D341Med (cell line): ENCODE data around the gene ZXDA.
"Not testable (repeated sequence)": the region's sequence is repeated elsewhere in the genome, so short reads cannot be mapped to it uniquely, and the experiment has no call there.

ENCODE experiments used
- DNase-seq: peaks from one replicate; pipeline ENCODE4 v3.0.0; 2012; ENCODE audit warnings: low spot score

ZXDA gene

GRCh38 chrX:57910287-57910912 lies at the start of gene ZXDA:
Gene ZXDA (minus strand): TSS chrX:57910458. CDS start chrX:57910420, 38 bp downstream.
- not testable (repeated sequence) for DNase-seq

GRCh38 chrX:57952320-57952678 lies 42.0 kb upstream of the ZXDA start:
- DNase-seq: no peak

GRCh38 chrX:57951666-57952319 lies 41.5 kb upstream of the ZXDA start:
- DNase-seq: no peak

GRCh38 chrX:57933321-57933720 lies 23.1 kb upstream of the ZXDA start:
- no peak for DNase-seq

- no peak for DNase-seq
These were observed 22.0 kb upstream of the ZXDA start for GRCh38 chrX:57932266-57932665.

- DNase-seq: no peak
These were observed 19.8 kb upstream of the ZXDA start for GRCh38 chrX:57930051-57930450.

GRCh38 chrX:57929373-57929772 lies 19.1 kb upstream of the ZXDA start:
- DNase-seq: no peak

GRCh38 chrX:57925806-57926205 lies 15.5 kb upstream of the ZXDA start:
- DNase-seq: no peak

- DNase-seq: no peak
These were observed 8.6 kb upstream of the ZXDA start for GRCh38 chrX:57918750-57919436.

GRCh38 chrX:57915680-57916079 lies 5.4 kb upstream of the ZXDA start:
- no peak for DNase-seq

GRCh38 chrX:57909595-57910286 lies 517 bp downstream of the ZXDA start:
- peak; percentile 39 for DNase-seq

- not testable (repeated sequence) for DNase-seq
These were observed 1.2 kb downstream of the ZXDA start for GRCh38 chrX:57908972-57909594.

- DNase-seq: no peak
These were observed 3.5 kb downstream of the ZXDA start for GRCh38 chrX:57906790-57907189.

GRCh38 chrX:57905141-57905540 lies 5.1 kb downstream of the ZXDA start:
- no peak for DNase-seq

GRCh38 chrX:57904176-57904880 lies 5.9 kb downstream of the ZXDA start:
- DNase-seq: no peak

- DNase-seq: no peak
These were observed 7.6 kb downstream of the ZXDA start for GRCh38 chrX:57902633-57903032.

GRCh38 chrX:57901466-57901865 lies 8.8 kb downstream of the ZXDA start:
- no peak for DNase-seq

- no peak for DNase-seq
These were observed 9.3 kb downstream of the ZXDA start for GRCh38 chrX:57900975-57901374.

GRCh38 chrX:57899906-57900305 lies 10.4 kb downstream of the ZXDA start:
- no peak for DNase-seq

- DNase-seq: no peak
These were observed 11.2 kb downstream of the ZXDA start for GRCh38 chrX:57899064-57899463.

- no peak for DNase-seq
These were observed 38.8 kb downstream of the ZXDA start for GRCh38 chrX:57871463-57871862.
